RWPE1 (cell line): ENCODE measurements around the gene NSG1.

Experiments used
- CTCF ChIA-PET: fragments of 350-600 bp; sonication (Branson Sonifier 250); formaldehyde crosslinking; extraction: SDS; loops from one replicate; lab custom pipeline; 2021; lab: Yijun Ruan, JAX
- POLR2A ChIA-PET: fragments of 400-600 bp; formaldehyde crosslinking; extraction: SDS; loops from one replicate; lab custom pipeline; 2020; ENCODE audit warnings: antibody characterized with exemption; ENCODE audit not compliant: low non-redundant PET; lab: Yijun Ruan, JAX
- DNase-seq: peaks from one replicate; pipeline ENCODE4 v3.0.0; 2012; ENCODE audit warnings: low spot score
- H3K27ac ChIP-seq: fragments of 450-650 bp; 2 replicates; pipeline ENCODE4 v1.5.1; 2017
- TF ChIP-seq, protein P1 (sequence below): fragments of 450-650 bp; conservative IDR thresholded peaks from 2 replicates; pipeline ENCODE4 v1.5.1; 2017; ENCODE audit warnings: low read depth, mild to moderate bottlenecking

The NSG1 gene

GRCh38 chr4:4409416-4410115 lies 22.7 kb downstream of the NSG1 start:
- ChIA-PET POLR2A (no interaction called here), CTCF (no interaction called here)

DNA sequence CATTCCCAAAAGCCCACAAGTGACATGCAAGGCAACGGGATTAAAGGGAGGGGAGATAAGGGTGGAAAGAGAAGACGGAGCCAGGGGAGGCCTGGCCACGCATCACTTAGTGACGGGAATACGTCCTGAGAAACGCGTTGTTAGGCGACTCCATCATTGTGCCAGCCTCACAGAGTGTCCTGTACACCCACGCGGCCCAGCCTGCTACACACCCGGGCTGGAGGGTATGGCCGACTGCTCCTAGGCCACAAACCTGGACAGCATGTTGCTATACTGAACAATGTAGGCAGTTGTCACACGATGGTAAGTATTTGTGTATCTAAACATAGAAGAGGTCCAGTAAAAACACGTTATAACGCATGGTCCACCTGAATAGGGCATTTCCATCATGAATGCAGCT lies 23.4 kb downstream of the NSG1 start:
- CTCF ChIA-PET = no interaction called here
- H3K27ac ChIP-seq = no peak overlapping the region
- no peak for DNase-seq
- TF ChIP-seq, protein P1, sequence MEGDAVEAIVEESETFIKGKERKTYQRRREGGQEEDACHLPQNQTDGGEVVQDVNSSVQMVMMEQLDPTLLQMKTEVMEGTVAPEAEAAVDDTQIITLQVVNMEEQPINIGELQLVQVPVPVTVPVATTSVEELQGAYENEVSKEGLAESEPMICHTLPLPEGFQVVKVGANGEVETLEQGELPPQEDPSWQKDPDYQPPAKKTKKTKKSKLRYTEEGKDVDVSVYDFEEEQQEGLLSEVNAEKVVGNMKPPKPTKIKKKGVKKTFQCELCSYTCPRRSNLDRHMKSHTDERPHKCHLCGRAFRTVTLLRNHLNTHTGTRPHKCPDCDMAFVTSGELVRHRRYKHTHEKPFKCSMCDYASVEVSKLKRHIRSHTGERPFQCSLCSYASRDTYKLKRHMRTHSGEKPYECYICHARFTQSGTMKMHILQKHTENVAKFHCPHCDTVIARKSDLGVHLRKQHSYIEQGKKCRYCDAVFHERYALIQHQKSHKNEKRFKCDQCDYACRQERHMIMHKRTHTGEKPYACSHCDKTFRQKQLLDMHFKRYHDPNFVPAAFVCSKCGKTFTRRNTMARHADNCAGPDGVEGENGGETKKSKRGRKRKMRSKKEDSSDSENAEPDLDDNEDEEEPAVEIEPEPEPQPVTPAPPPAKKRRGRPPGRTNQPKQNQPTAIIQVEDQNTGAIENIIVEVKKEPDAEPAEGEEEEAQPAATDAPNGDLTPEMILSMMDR = no peak
- POLR2A ChIA-PET = no interaction called here

More at GRCh38 chr4:4409416-4410115, 22.7 kb downstream of the NSG1 start:
- H3K27ac ChIP-seq = no peak overlapping the region
- no peak for DNase-seq
- TF ChIP-seq, protein P1 = no peak

DNA sequence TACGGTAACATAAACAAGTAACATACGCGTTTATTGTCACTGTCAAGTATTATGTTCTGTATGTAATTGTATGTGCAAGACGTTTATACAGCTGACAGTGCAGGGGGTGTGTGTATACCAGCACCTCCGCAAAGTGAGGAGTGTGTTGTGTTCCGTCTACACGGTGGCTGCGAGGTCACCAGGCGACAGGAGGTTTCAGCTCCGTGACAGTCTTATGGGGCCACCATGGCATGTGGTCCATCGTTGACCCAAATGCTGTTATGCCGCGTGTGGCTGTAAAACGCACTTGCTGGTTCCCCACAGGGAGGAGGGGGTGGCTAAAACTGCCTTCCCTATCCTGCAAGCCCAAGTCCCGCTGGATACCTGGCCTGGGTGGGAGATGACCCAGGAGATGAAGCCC lies 25.0 kb downstream of the NSG1 start:
- TF ChIP-seq, protein P1 = no peak
- POLR2A ChIA-PET = no interaction called here

GRCh38 chr4:4412641-4413372 lies 25.9 kb downstream of the NSG1 start:
- no peak overlapping the region for H3K27ac ChIP-seq
- ChIA-PET CTCF (interaction anchor here (0.7 kb wide), 1 partner anchor 46 kb away, joined by 3 read pairs; no protein-coding TSS in a partner anchor), POLR2A (no interaction called here)
- TF ChIP-seq, protein P1 = no peak
- no peak for DNase-seq

More for the DNA sequence above, 25.0 kb downstream of the NSG1 start:
- CTCF ChIA-PET = no interaction called here
- no peak overlapping the region for H3K27ac ChIP-seq
- DNase-seq = no peak

- DNase-seq = no peak
- ChIA-PET CTCF (interaction anchor here (0.7 kb wide), 1 partner anchor 45 kb away, joined by 3 read pairs; no protein-coding TSS in a partner anchor), POLR2A (no interaction called here)
- TF ChIP-seq, protein P1 = no peak
- no peak overlapping the region for H3K27ac ChIP-seq
These were observed 26.4 kb downstream of the NSG1 start for GRCh38 chr4:4413373-4413725.

- ChIA-PET POLR2A (no interaction called here), CTCF (no interaction called here)
- TF ChIP-seq, protein P1 = no peak
- DNase-seq = no peak
- H3K27ac ChIP-seq = no peak overlapping the region
These were observed 26.9 kb downstream of the NSG1 start for GRCh38 chr4:4413806-4414205.
